Fibroblast of skin of scalp (primary cell): Measurements from ENCODE around the gene LRRC8C.
A peak's percentile ranks its signal among the peaks of the same experiment; 100 is the strongest.

Experiments
- DNase-seq: peaks from one replicate; pipeline ENCODE4 v3.0.0-alpha.2; 2013

The LRRC8C gene

DNA sequence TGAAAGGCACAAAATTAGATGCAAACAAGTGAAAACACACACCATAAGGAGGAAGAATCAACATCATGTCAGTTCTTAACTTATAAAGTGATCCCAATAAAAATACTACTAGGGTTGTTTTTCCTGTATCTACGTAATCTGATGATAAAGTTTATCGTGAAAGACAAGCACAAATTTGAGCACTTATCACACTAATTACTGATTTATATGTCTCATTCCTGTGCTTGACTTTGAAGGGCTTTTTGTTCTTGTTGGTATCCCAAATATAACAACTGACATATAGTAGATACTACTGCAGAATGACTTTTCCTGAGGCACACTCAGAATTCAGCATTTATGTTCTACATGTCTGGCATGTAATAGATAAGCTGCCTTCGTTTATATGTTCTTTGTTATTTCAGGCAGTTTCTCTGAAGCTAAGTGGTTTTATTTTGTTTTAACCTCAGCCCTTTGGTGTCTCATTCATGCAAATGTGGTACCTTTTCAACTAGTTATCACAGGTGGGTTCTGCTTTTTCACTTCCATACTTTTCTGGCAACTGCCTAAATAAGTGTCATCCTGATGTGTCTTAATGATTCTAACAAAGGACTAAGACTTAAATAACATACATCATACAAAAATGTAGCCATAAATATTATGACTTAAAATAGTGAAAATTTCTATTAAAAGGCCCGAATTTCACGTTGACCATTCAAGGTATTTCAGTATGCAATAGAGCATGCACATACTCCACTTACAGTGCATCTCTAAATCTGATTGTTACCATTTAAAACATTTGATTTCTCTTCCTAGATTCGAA lies 73.2 kb downstream of the LRRC8C start:
- no peak for DNase-seq

- DNase-seq: no peak
These were observed 73.7 kb downstream of the LRRC8C start for GRCh38 chr1:89706700-89707012.

DNA sequence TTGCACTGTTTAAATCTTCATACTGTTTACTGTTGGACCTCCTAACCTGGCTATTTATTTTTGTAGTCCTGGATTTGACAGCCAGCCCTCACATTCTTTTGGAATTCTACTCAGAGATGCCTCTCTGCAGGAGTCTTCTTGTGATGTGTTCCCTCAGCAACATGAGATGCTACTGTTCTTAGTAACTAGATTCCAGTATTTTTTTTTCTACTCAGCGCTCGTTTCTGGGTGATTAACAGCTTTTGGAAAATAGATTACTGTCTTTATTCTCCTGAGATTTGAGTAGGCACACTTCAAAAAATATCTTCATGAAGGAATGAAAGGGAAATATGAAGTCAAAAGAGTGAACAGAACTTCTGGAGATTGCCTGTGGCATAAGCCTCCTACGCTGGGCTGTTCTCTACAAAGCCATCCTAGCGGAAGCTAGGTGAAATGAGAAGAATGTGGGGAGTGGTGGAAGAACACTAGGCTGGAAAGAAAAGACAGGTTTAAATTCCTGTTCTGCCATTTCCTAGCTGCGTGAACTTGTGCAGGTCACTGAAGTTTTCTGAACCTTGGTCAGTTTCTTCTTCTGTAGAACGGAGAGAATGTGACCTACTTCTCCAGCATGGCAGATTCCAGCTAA lies 75.9 kb downstream of the LRRC8C start:
- peak; percentile 81 for DNase-seq

- no peak for DNase-seq
These were observed 77.7 kb downstream of the LRRC8C start for GRCh38 chr1:89710498-89711139.

GRCh38 chr1:89711140-89711778 lies 78.3 kb downstream of the LRRC8C start:
- no peak for DNase-seq

DNA sequence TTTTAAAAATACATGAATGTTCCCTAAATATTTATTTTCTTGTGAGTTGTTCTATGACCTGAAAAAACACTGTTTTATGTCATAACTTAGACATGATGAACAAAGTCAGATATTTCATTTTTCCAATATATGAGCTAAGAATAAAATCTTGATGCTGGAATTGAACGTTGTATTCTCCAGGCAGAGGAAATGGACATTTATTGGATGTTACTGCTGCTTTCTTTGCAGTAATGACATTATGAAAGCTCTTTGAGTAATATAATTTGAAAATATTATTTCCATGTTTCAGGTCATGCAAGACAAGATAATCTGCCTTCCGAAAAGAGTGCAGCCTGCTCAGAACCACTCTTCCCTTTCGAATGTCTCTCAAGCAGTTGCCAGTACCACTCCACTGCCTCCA lies 79.5 kb downstream of the LRRC8C start:
- no peak for DNase-seq

- DNase-seq: no peak
These were observed 82.8 kb downstream of the LRRC8C start for GRCh38 chr1:89715677-89716076.

- DNase-seq: peak; percentile 28
These were observed 86.8 kb downstream of the LRRC8C start for GRCh38 chr1:89719502-89720306.

- DNase-seq: no peak
These were observed 87.9 kb downstream of the LRRC8C start for GRCh38 chr1:89720839-89721238.

DNA sequence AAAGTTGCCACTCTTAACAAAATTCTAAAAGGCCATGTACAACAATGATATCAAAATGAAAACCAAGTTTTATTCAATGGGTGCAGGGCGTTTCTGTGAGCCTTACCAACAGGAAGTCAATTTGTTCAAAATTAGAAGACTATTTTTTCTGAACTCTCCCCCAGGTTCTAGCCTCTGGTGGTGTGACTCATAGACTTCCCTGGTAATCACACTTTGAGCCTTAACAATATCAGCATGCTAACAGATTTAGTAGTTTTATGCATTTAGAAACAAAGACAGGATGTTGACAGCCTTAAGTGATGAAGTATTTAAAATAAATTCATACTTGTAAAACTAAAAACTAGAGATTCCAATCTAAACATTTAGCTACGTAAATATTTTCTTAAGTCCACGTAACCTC lies 88.4 kb downstream of the LRRC8C start:
- DNase-seq: peak; percentile 56

DNA sequence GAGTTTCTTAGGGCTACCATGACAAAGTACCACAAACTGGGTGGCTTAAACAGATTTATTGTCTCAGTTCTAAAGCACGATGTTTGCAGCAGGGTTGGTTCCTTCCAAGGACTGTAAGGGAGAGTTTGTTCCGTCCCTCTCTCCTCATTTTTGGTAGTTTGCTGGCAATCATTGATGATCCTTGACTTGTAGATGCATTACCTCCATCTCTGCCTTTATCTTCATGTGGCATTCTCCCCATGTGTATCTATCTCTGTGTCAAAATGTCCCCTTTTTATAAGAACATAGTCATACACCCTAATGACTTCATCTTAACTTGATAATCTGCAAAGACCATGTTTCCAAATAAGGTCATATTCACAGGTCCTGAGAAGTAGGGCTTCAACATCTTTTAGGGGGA lies 90.2 kb downstream of the LRRC8C start:
- DNase-seq: no peak

- DNase-seq: no peak
These were observed 90.9 kb downstream of the LRRC8C start for GRCh38 chr1:89723863-89724262.

GRCh38 chr1:89724369-89725010 lies 91.6 kb downstream of the LRRC8C start:
- DNase-seq: no peak

DNA sequence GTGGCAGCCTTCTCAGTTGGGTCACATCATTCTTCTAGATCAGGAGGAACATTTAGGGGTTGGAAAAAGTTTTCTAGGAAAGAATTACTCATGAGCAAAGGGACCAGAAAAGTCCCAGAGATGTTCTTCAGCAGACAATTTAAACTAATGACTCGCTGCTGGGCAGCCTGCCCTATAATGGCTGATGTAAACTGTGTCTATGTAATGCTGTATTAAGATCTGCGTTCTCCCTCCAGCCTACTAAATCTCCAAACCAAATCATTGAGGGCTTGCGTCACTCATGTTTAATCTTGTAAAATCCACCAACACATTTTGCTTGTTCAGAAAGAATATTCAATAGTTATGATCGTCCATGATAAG lies 92.1 kb downstream of the LRRC8C start:
- DNase-seq: peak; percentile 93

DNA sequence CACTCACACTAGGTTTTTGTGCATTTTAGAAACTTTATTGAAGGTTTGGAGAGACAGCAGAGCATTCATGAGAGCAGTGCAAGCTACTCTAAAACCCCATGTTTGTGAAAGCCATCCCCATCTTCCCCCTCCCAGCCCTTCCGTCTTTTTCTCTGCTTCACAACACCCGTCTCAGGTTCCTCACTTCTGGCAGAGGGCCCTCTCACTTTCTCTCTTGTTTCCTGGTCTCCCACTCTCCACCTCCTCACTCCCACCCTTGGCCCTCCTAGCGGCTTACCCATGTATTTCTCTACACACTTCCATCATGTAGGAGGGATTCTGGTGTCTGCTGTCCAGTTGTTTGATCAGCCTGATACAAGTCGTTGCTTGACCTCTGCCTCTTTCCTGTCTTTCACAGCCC lies 92.7 kb downstream of the LRRC8C start:
- no peak for DNase-seq

GRCh38 chr1:89727517-89728312 lies 94.8 kb downstream of the LRRC8C start:
- DNase-seq: no peak

DNA sequence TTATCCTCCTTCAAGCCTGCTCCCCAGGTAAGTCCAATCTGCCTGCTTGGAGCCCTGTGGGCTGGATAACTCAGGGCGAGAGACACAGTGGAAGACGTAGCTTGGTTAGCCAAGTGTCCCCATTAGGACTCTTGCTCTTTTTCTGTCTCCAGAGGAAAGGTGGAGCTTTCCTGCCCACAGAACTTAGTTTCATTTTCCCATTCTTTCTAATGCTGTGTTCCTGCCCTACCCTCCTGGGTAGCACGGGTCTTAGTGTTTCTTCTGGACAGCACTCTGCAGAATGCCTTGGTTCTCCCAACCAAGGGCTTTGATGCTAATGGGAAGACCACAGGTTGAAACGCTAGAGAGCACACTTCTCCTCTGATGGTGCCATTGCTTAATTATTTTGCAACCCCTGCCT lies 95.5 kb downstream of the LRRC8C start:
- no peak for DNase-seq

- no peak for DNase-seq
These were observed 99.3 kb downstream of the LRRC8C start for GRCh38 chr1:89732206-89732605.

GRCh38 chr1:89732643-89733222 lies 99.8 kb downstream of the LRRC8C start:
- no peak for DNase-seq

GRCh38 chr1:89733748-89734147 lies 100.8 kb downstream of the LRRC8C start:
- no peak for DNase-seq

- no peak for DNase-seq
These were observed 101.5 kb downstream of the LRRC8C start for GRCh38 chr1:89734442-89734841.
